GM18909 (cell line): Measurements from ENCODE around the gene EVI5L.

Experiments
- ATAC-seq: cut with Tn5 transposase; IDR thresholded peaks from one replicate; pipeline ENCODE4 v1.9.1; 2021; ENCODE audit warnings: mild to moderate bottlenecking; ENCODE audit not compliant: unreplicated experiment, poor library complexity

The EVI5L gene

GRCh38 chr19:7869910-7870511 is 40.0 kb downstream of the EVI5L start:
- ATAC-seq: no peak

- no peak for ATAC-seq
These were observed 40.8 kb downstream of the EVI5L start for GRCh38 chr19:7870571-7871436.

GRCh38 chr19:7871437-7872305 is 41.7 kb downstream of the EVI5L start:
- ATAC-seq: no peak

- no peak for ATAC-seq
These were observed 42.5 kb downstream of the EVI5L start for GRCh38 chr19:7872306-7873204.

GRCh38 chr19:7873304-7874075 is 43.5 kb downstream of the EVI5L start:
- no peak for ATAC-seq

GRCh38 chr19:7874076-7874896 is 44.3 kb downstream of the EVI5L start, which contains the start of gene PRR36:
PRR36 (minus strand) TSS chr19:7874390; CDS start chr19:7873689, 701 bp downstream.
- ATAC-seq: no peak

GRCh38 chr19:7874897-7875273 is 44.9 kb downstream of the EVI5L start:
- no peak for ATAC-seq

GRCh38 chr19:7877249-7877836 is 47.3 kb downstream of the EVI5L start:
- ATAC-seq: no peak

GRCh38 chr19:7879111-7879807 is 49.2 kb downstream of the EVI5L start:
- ATAC-seq: no peak

GRCh38 chr19:7879836-7880235 is 49.8 kb downstream of the EVI5L start:
- ATAC-seq: no peak

- ATAC-seq: no peak
These were observed 51.9 kb downstream of the EVI5L start for GRCh38 chr19:7881910-7882309.

GRCh38 chr19:7883105-7883504 is 53.1 kb downstream of the EVI5L start:
- no peak for ATAC-seq

GRCh38 chr19:7883796-7884570 is 54.0 kb downstream of the EVI5L start:
- no peak for ATAC-seq

- ATAC-seq: no peak
These were observed 55.8 kb downstream of the EVI5L start for GRCh38 chr19:7885818-7886217.

GRCh38 chr19:7887408-7888144 is 57.6 kb downstream of the EVI5L start:
- ATAC-seq: no peak
